Muscle layer of colon (tissue), 2 donors: ENCODE data around the gene ACOX1.

Experiments
- H3K27ac ChIP-seq: one replicate; pipeline ENCODE4 v1.7.0; 2013; ENCODE audit warnings: low read depth, mild to moderate bottlenecking, low read length, moderate library complexity
- H3K27me3 ChIP-seq, 2 donors: one replicate each; pipeline ENCODE4 v1.7.0; 2013; ENCODE audit warnings: low read length in 2 of 2, mild to moderate bottlenecking in 2 of 2; ENCODE audit not compliant: insufficient read depth in 2 of 2, control insufficient read depth in 1 of 2
- H3K36me3 ChIP-seq: one replicate; pipeline ENCODE4 v1.7.0; 2013; ENCODE audit warnings: mild to moderate bottlenecking, low read length; ENCODE audit not compliant: insufficient read depth
- H3K4me1 ChIP-seq: one replicate; pipeline ENCODE4 v1.7.0; 2013; ENCODE audit warnings: mild to moderate bottlenecking, low read length; ENCODE audit not compliant: insufficient read depth
- H3K4me3 ChIP-seq, 2 donors: one replicate each; pipeline ENCODE4 v1.7.0; 2013; ENCODE audit warnings: low read length in 2 of 2, low read depth in 1 of 2, mild to moderate bottlenecking in 1 of 2, moderate library complexity in 1 of 2
- H3K9ac ChIP-seq: one replicate; pipeline ENCODE4 v1.7.0; 2013; ENCODE audit warnings: low read length
- H3K9me3 ChIP-seq: one replicate; pipeline ENCODE4 v1.7.0; 2013; ENCODE audit warnings: mild to moderate bottlenecking, low read length
- donor health status: abdominal sarcoma.
- donor health status: Adenocarcinoma of cecum.

ACOX1 gene

DNA sequence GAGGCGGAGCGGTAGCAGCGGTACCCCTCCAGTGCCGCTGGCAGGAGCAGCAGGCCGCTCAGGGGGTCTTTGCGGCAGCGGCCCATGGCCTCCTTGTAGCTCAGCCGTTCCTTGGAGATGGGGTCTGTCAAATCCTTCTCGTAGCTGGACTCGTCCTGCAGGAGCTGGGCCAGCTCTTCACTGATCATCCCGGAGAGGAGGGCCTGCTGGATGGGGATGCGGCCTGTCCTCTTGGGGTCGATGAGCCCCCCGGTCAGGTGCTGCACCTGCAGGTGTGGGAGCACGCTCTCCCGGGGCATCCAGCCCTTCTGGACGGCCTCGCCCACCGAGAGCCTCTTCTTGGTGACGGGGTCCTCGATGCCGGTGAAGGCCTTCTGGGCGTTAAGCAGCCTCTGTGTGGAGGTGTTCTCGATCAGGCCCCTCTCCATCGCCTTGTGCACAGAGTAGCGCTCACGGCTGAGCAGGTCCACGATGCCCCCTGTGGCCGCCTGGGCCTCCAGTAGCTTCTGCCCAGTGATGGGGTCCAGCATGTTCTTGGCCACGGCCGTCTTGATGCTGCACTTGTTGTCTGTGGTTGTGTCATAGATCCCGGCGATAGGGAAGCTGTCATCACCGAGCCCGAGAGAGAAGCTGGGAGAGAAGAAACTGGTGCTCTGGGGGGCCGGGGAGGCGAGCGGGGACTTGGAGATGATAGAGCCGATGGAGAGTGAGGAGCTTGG is 28.3 kb upstream of the ACOX1 start:
- Histone ChIP-seq H3K27me3 (no peaks in the 10 kb centered on the region), H3K9me3 (no peaks in the 10 kb centered on the region), H3K27ac (no peak overlapping the region), H3K4me3 (no peak overlapping the region), H3K36me3 (no peaks in the 10 kb centered on the region), H3K9ac (no peak overlapping the region), H3K4me1 (no peaks in the 10 kb centered on the region)

DNA sequence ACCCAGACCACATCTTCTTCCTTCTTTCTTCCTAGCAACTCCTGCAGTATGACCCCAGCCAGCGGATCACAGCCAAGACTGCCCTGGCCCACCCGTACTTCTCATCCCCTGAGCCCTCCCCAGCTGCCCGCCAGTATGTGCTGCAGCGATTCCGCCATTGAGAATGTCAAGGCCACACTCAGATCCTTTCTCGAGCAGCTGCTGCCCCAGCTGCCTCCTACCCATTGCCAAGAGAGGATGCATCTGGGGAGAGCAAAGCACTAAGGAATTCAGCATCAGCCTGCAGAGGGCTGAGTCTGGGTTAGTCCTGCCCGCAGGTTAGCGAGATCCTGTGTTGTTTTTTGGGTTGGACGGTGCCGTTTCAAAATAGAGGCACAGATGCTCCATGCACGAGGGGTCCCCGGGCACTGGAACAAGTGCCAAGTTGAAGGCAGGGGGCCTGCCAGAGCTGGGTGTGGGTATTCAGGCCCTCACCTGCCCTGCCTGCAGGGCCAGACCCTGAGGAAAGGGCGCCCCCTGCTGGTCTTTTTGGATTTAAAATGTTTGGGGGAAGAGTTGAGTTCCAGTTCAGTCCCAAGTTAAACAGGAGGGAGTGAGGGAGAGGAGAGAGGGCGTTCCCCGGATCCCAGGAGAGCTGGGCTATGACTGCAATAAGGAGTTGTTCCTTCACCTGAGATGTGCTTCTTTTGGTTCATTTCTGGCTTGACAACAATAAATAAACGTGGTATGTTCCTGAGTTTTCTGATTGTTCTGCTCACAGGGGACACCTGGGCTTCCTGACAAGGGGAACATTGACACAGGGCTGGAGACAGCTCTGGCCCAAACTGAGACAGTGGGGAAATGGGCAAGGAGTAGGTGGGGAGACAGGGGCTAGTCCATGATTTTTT is 26.5 kb upstream of the ACOX1 start:
- Histone ChIP-seq H3K36me3 (no peaks in the 10 kb centered on the region), H3K27me3 (no peaks in the 10 kb centered on the region), H3K9me3 (no peaks in the 10 kb centered on the region), H3K9ac (no peak overlapping the region), H3K4me1 (no peaks in the 10 kb centered on the region), H3K4me3 (no peak overlapping the region), H3K27ac (no peak overlapping the region)

DNA sequence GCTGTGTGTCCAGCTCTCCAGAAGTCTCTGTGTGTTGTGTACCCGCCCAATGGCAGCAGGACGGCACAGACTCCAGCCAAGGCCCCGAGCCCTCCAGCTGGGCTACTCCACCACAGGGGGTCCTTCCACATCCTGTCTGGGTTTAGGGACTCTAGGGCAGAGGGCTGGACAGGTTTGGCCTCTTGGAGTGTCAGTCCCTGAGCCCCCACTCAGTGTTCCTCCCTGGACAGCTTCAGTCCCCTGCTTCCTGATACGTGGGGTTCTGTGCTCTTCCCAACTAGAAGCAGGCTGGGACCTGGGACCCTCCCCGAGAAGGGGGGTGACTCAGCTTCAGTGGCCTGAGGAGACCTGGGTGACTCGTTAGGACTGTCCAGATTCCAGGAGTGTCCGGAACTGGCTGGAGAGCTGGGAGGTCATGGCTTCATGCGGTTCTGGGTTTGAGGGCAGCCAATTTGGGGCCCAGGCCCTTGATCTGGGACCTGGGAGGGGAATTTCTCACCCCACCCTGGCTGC is 25.8 kb upstream of the ACOX1 start:
- no peaks in the 10 kb centered on the region for H3K9me3 ChIP-seq
- H3K27ac ChIP-seq = no peak overlapping the region
- no peak overlapping the region for H3K9ac ChIP-seq
- no peaks in the 10 kb centered on the region for H3K36me3 ChIP-seq
- H3K4me1 ChIP-seq = no peaks in the 10 kb centered on the region
- H3K27me3 ChIP-seq = no peaks in the 10 kb centered on the region
- H3K4me3 ChIP-seq = no peak overlapping the region

DNA sequence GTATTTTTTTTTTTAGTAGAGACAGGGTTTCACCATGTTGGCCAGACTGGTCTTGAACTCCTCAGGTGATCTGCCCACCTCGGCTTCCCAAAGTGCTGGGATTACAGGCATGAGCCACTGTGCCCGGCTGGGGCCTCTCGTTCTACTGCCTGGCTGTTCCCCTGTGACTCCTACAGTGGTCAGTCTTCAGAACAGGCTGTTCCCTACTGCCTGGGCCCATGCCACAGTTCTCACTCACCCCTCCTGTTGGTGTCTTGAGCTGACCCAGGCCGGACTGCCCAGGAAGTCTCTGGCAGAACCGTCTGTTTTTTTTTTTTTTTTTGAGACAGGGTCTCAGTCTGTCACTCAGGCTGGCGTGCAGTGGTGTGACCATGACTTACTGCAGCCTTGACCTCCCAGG is 24.9 kb upstream of the ACOX1 start:
- H3K4me1 ChIP-seq = no peaks in the 10 kb centered on the region
- no peak overlapping the region for H3K27ac ChIP-seq
- no peaks in the 10 kb centered on the region for H3K36me3 ChIP-seq
- H3K9me3 ChIP-seq = no peaks in the 10 kb centered on the region
- H3K4me3 ChIP-seq = no peak overlapping the region
- no peaks in the 10 kb centered on the region for H3K27me3 ChIP-seq
- H3K9ac ChIP-seq = no peak overlapping the region

DNA sequence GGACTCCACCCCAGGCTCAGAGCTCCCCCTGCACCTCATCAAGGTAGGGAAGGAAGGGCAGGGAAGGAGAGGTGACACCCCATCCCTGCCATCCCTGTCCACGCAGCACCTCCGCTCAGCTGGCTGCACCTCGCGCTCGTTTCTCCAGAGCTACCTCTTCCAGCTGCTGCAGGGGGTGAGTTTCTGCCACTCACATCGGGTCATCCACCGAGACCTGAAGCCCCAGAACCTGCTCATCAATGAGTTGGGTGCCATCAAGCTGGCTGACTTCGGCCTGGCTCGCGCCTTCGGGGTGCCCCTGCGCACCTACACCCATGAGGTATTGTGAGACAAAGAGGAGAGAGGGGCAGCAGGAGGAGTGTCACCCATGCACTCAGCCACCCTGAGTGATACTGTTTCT is 23.1 kb upstream of the ACOX1 start:
- Histone ChIP-seq H3K27me3 (no peaks in the 10 kb centered on the region), H3K36me3 (no peaks in the 10 kb centered on the region), H3K4me1 (no peaks in the 10 kb centered on the region), H3K4me3 (no peak overlapping the region), H3K9me3 (no peaks in the 10 kb centered on the region), H3K9ac (no peak overlapping the region), H3K27ac (no peak overlapping the region)

DNA sequence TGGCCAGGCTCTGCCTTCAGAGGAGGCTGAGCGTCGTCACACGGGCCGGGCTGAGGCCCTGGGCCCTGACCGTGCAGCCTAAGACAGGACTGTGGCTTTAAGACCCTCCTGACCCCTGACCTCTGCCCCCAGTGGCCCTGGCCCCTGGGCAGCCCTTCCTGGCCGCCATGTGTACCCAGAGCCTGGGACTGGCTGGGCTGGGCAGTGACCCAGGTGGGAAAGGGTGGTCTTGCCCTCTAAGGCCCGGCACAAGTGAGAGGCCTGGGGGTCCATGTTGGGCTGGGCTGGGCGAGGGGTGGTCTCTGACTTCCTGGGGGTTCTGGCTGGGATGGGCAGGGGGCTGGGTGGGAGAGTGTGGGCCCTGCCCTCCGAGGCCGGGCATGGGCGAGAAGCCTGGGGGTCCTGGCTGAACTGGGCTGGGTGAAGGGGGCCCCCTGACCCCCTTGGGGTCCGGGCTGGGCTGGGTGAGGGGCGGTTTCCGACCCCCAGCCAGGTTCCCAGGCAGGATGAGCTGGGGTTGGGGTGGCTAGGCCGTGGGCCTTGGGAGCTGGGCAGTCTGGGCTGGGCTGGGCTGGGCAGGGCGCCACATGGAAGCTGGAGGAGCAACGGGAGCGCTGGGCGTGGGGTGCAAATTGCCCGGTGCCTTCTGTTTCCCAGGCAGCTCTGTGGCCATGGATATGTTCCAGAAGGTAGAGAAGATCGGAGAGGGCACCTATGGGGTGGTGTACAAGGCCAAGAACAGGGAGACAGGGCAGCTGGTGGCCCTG is 22.0 kb upstream of the ACOX1 start, which contains the start of gene CDK3:
TSS of gene CDK3 (plus strand) at position 101 of the 767 bp plus-strand sequence. CDS start at position 672, 571 bp downstream.
- H3K4me1 ChIP-seq = peaks cover 3% of the 10 kb centered on the region
- no peak within 1 kb of the TSS for H3K9ac ChIP-seq
- no peak within 1 kb of the TSS for H3K4me3 ChIP-seq
- H3K27me3 ChIP-seq = no peaks in the 10 kb centered on the region
- no peak within 1 kb of the TSS for H3K27ac ChIP-seq
- H3K9me3 ChIP-seq = no peaks in the 10 kb centered on the region
- no peaks in the 10 kb centered on the region for H3K36me3 ChIP-seq

DNA sequence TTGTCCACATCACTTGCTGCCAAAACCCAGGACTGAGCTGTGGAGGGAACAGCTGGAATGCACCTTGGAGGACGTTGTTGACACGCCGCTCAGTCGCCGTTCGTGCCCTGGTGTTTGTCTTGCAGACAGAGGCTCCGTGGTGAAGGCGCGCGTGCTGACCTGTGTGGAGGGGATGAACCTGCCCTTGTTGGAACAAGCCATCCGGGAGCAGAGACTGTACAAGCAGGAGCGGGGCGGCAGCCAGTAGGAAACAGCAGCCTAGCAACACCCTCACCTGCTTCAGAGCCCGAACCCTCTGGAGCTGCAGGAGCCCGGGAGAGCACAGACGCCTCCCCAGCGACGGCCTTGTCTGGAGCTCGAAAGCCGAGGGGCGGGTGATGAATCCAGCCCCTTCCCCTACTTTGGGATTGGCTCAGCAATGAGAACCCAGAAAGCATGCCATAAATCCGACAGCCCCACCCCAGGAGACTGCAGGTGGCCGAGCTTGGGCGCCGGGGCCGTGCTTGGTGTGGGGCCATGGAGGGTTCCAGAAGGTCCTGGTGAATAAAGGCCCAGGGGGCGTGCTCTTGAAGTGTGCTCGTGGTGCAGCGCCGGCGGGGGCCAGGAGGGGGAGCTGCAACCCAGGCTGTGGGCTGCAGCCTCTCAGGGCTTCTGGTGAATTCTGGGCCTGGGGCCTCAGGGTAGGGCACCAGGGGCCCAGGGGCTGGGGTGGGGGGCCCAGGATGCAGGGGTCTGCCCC is 21.2 kb upstream of the ACOX1 start:
- H3K4me1 ChIP-seq = peaks cover 3% of the 10 kb centered on the region
- H3K9ac ChIP-seq = no peak overlapping the region
- H3K4me3 ChIP-seq = no peak overlapping the region
- no peaks in the 10 kb centered on the region for H3K27me3 ChIP-seq
- no peaks in the 10 kb centered on the region for H3K9me3 ChIP-seq
- H3K36me3 ChIP-seq = no peaks in the 10 kb centered on the region
- H3K27ac ChIP-seq = no peak overlapping the region

DNA sequence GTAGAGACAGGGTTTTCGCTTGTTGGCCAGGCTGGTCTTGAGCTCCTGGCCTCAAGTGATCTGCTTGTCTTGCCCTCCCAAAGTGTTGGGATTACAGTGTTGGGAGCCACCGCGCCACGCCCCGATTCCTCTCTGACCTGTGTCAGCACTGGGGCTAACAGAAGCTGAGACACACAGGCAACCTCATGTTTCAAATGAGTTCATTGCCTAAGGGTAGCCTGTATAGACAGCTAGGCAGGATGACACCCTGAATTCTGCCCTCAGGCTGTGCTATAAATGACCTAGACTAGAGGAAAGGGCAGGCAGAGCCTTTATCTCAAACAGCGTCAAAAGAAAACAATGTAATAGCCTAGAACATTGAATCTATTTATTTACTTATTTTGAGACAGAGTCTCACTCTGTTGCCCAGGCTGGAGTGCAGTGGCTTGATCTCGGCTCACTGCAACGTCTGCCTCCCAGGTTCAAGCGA is 19.4 kb upstream of the ACOX1 start:
- Histone ChIP-seq H3K9ac (no peak overlapping the region), H3K27me3 (no peaks in the 10 kb centered on the region), H3K4me3 (no peak overlapping the region), H3K4me1 (peaks cover 3% of the 10 kb centered on the region), H3K27ac (no peak overlapping the region), H3K36me3 (no peaks in the 10 kb centered on the region), H3K9me3 (no peaks in the 10 kb centered on the region)

DNA sequence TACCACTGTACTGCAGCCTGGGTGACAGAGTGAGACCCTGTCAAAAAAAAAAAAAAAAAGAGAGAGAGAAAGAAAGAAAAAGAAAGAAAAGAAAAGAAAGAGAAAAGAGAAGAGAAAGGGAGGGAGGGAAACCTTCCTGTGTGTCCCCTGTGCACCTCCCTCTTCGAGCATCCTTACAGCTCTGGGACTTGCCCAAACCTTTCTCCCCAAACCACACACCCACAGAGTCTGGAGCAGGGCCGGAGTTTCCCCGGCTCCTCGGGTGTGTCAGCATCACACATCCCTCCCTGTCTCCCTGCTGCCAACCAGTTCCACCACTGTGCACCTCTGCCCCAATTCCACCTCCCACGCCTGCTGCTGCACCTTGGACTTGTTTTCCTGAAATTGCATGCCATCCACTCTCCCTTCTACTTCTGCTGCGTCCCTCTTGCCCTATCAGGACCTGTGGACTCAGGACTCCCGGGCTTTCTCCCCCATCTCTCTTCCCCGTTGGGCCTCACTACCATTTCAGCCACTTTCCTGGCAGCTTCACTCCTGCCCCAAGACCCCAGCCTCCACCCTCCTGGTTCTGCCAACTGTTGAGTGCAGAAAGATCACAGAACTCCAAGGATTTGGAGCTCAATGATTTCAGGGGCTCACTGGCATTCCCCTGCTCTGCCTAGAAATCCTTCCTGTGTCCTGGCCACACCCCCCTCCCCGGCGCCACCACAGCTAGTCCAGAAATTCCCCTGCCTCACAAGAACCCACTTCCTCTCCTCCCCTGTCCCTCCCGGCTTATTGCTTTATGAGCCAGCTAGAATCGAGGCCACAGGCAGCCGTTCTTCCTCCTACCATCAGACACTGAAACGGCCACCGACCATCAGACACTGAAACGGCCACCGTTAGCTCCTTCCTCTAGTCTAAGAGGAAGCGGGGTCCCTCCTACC is 18.0 kb upstream of the ACOX1 start:
- peaks cover 3% of the 10 kb centered on the region for H3K4me1 ChIP-seq
- H3K36me3 ChIP-seq = no peaks in the 10 kb centered on the region
- no peak overlapping the region for H3K27ac ChIP-seq
- no peak overlapping the region for H3K4me3 ChIP-seq
- no peaks in the 10 kb centered on the region for H3K9me3 ChIP-seq
- no peaks in the 10 kb centered on the region for H3K27me3 ChIP-seq
- H3K9ac ChIP-seq = no peak overlapping the region

DNA sequence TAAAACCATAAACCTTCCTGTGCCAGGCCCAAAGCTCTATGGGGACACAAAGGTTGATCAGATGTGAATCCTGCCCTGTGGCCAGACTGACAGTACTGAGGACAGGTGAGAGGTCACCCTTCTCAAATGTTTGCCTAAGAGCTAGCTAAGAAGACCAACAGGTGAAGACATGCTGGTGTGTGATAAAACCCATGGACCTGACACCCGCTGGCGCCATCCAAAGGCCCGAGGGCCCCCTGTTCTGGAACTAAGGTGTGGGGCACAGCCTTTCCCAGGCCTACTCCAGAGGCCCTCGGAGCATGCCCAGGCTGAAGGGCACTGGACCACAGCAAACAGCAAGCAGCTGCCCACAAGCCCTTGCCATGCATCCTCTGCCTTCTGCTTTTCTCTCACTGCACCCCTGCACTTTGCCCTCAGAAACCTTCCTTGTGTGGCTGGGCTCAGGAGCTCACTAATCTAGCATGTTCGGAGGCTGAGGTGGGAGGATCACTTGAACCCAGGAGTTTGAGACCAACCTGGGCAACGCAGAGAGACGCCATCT is 16.5 kb upstream of the ACOX1 start:
- Histone ChIP-seq H3K36me3 (no peaks in the 10 kb centered on the region), H3K27me3 (no peaks in the 10 kb centered on the region), H3K9me3 (no peaks in the 10 kb centered on the region), H3K4me1 (peaks cover 3% of the 10 kb centered on the region), H3K27ac (no peak overlapping the region), H3K9ac (no peak overlapping the region), H3K4me3 (no peak overlapping the region)
